HepG2 (cell line): ENCODE measurements around the gene TMX2. TPM values are rescaled to one million over a fixed set of nuclear protein-coding genes. Genes with fewer than 3 reads are reported as not detected.

Experiments used
- CEBPG ChIP-seq: IDR thresholded peaks from 2 replicates; pipeline ENCODE4 v1.6.1; 2016
- GATAD1 ChIP-seq: IDR thresholded peaks from 2 replicates; pipeline ENCODE4 v1.6.1; 2016; ENCODE audit warnings: missing genetic modification reagents, missing compliant biosample characterization
- POLR2AphosphoS5 ChIP-seq: IDR thresholded peaks from 2 replicates; pipeline ENCODE4 v1.6.1; 2012; ENCODE audit warnings: low read depth, low read length
- PPARG ChIP-seq: conservative IDR thresholded peaks from 2 replicates; pipeline ENCODE4 v1.6.1; 2016; ENCODE audit warnings: missing biosample characterization, missing genetic modification reagents
- RARA ChIP-seq: IDR thresholded peaks from 2 replicates; pipeline ENCODE4 v1.6.1; 2016; ENCODE audit warnings: missing genetic modification reagents, missing compliant biosample characterization
- RBM22 ChIP-seq: fragments of 200-400 bp; formaldehyde crosslinking; optimal IDR thresholded peaks from 2 replicates; pipeline ENCODE3; 2017; ENCODE audit warnings: mild to moderate bottlenecking, low read length, moderate library complexity
- SOX13 ChIP-seq, 3 experiments: fragments of 450-650 bp in 1 of 3; sonication (generic) in 1 of 3; formaldehyde crosslinking in 1 of 3; IDR thresholded peaks in 2 of 3; conservative IDR thresholded peaks in 1 of 3; 2 replicates each; pipeline versions ENCODE4 v1.5.0 to v1.6.1; 2016 to 2020; ENCODE audit warnings: antibody characterized with exemption in 1 of 3, mild to moderate bottlenecking in 1 of 3, missing compliant biosample characterization in 1 of 3, missing genetic modification reagents in 1 of 3, moderate library complexity in 1 of 3
- SP1 ChIP-seq, 2 experiments: fragments of 450-650 bp in 1 of 2; sonication (generic) in 1 of 2; formaldehyde crosslinking in 1 of 2; IDR thresholded peaks; 2 replicates each; pipeline versions ENCODE4 v1.4.0 to v1.6.1; 2016 to 2020; ENCODE audit warnings: missing genetic modification reagents in 1 of 2
- ZFP36 ChIP-seq: fragments of 150-350 bp; IDR thresholded peaks from 2 replicates; pipeline ENCODE4 v1.6.1; 2018; ENCODE audit warnings: borderline replicate concordance, low read length, low read depth; ENCODE audit not compliant: partially characterized antibody
- ZMYM4 ChIP-seq: sonication (generic); formaldehyde crosslinking; IDR thresholded peaks from 2 replicates; pipeline ENCODE4 v1.8.1; 2023; ENCODE audit warnings: mild to moderate bottlenecking, missing genetic modification reagents
- ZNF10 ChIP-seq: sonication (generic); formaldehyde crosslinking; IDR thresholded peaks from 2 replicates; pipeline ENCODE4 v1.4.0; 2020; ENCODE audit warnings: mild to moderate bottlenecking, low read depth, missing genetic modification reagents, borderline replicate concordance
- ZNF264 ChIP-seq: sonication (generic); formaldehyde crosslinking; IDR thresholded peaks from 2 replicates; pipeline ENCODE4 v1.4.0; 2020; ENCODE audit warnings: missing genetic modification reagents
- ZNF335 ChIP-seq: sonication (generic); formaldehyde crosslinking; IDR thresholded peaks from 2 replicates; pipeline ENCODE4 v1.4.0; 2020; ENCODE audit warnings: missing genetic modification reagents
- ZNF501 ChIP-seq: sonication (generic); formaldehyde crosslinking; IDR thresholded peaks from 2 replicates; pipeline ENCODE4 v1.5.1; 2020; ENCODE audit warnings: mild to moderate bottlenecking, moderate library complexity, missing genetic modification reagents
- polyA plus RNA-seq, 8 experiments: library from polyadenylated mRNA; depleted of rRNA in 3 of 8; stranded (reverse) in 7 of 8; unstranded in 1 of 8; fragments of >200 nt; fragmentation: Illumina TruSeq in 4 of 8; extraction: Trizol in 4 of 8; gene quantifications; 2 replicates each; pipeline versions ENCODE4 v1.2.1 to v1.2.3, GENCODE V29; 2011 to 2016; ENCODE audit warnings: low read depth in 4 of 8, missing spikeins in 1 of 8, mixed read lengths in 1 of 8; ENCODE audit not compliant: insufficient read depth in 1 of 8
- total RNA-seq, 5 experiments: library from RNA; depleted of rRNA; stranded (reverse); fragments of >200 nt; fragmentation: Illumina TruSeq; extraction: Trizol; gene quantifications; 2 replicates each; pipeline ENCODE4 v1.2.3, GENCODE V29; 2016; ENCODE audit warnings: low read depth in 1 of 5
- TF ChIP-seq, protein P1 (sequence below): sonication (generic); formaldehyde crosslinking; IDR thresholded peaks from 2 replicates; pipeline ENCODE4 v1.4.0; 2020; ENCODE audit warnings: missing genetic modification reagents
- TF ChIP-seq, protein P2 (sequence below): sonication (generic); formaldehyde crosslinking; IDR thresholded peaks from 2 replicates; pipeline ENCODE4 v1.5.0; 2020; ENCODE audit warnings: missing genetic modification reagents
- TF ChIP-seq, protein P3 (sequence below): sonication (generic); formaldehyde crosslinking; IDR thresholded peaks from 2 replicates; pipeline ENCODE4 v1.5.1; 2020; ENCODE audit warnings: mild to moderate bottlenecking, missing genetic modification reagents, moderate library complexity
- TF ChIP-seq, protein P4 (sequence below): sonication (generic); formaldehyde crosslinking; IDR thresholded peaks from 2 replicates; pipeline ENCODE4 v1.5.0; 2020; ENCODE audit warnings: missing genetic modification reagents

The TMX2 gene
- total and polyA plus RNA-seq, 2 of the 13 experiments (the other 11 are each of a cell fraction or from before 2014, with no cell fraction given): 84.5 to 129 TPM

DNA sequence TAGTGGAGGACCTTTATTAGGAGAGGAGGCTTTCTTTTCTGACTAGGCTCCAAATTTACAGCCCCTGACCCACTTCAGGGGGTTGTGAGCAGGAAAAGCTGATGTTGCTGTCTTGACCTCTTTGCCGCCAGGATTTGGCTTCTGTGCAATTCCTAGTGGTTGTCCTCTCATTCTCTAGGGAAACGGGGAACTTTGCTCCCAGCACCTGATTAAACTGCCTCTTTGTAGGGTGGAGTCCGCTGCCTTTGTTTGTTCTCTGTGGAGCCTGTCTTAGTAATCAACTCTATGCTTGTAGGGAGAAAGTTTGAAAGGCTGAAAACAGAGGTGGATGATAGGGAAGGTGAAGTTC is 65.5 kb downstream of the TMX2 start (continued):
- TF ChIP-seq, protein P1, sequence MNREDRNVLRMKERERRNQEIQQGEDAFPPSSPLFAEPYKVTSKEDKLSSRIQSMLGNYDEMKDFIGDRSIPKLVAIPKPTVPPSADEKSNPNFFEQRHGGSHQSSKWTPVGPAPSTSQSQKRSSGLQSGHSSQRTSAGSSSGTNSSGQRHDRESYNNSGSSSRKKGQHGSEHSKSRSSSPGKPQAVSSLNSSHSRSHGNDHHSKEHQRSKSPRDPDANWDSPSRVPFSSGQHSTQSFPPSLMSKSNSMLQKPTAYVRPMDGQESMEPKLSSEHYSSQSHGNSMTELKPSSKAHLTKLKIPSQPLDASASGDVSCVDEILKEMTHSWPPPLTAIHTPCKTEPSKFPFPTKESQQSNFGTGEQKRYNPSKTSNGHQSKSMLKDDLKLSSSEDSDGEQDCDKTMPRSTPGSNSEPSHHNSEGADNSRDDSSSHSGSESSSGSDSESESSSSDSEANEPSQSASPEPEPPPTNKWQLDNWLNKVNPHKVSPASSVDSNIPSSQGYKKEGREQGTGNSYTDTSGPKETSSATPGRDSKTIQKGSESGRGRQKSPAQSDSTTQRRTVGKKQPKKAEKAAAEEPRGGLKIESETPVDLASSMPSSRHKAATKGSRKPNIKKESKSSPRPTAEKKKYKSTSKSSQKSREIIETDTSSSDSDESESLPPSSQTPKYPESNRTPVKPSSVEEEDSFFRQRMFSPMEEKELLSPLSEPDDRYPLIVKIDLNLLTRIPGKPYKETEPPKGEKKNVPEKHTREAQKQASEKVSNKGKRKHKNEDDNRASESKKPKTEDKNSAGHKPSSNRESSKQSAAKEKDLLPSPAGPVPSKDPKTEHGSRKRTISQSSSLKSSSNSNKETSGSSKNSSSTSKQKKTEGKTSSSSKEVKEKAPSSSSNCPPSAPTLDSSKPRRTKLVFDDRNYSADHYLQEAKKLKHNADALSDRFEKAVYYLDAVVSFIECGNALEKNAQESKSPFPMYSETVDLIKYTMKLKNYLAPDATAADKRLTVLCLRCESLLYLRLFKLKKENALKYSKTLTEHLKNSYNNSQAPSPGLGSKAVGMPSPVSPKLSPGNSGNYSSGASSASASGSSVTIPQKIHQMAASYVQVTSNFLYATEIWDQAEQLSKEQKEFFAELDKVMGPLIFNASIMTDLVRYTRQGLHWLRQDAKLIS (CRISPR knock-in tag): 0 out of 2 replicates have a peak, but pooled peaks have one; percentile 29
- TF ChIP-seq ZMYM4 (CRISPR knock-in tag): peak; percentile 10
- peak; percentile 42; the same call in 1 of the 2 replicates for TF ChIP-seq CEBPG (CRISPR knock-in tag)
- TF ChIP-seq RBM22: peak; percentile 1
- peak; percentile 79 for TF ChIP-seq RARA (CRISPR knock-in tag)
- TF ChIP-seq, protein P2, sequence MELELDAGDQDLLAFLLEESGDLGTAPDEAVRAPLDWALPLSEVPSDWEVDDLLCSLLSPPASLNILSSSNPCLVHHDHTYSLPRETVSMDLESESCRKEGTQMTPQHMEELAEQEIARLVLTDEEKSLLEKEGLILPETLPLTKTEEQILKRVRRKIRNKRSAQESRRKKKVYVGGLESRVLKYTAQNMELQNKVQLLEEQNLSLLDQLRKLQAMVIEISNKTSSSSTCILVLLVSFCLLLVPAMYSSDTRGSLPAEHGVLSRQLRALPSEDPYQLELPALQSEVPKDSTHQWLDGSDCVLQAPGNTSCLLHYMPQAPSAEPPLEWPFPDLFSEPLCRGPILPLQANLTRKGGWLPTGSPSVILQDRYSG (CRISPR knock-in tag): no peak
- no peak; the same call in 1 of the 2 replicates for TF ChIP-seq ZNF501
- 0 out of 2 replicates have a peak, but pooled peaks have one; percentile 21 for TF ChIP-seq POLR2AphosphoS5
- no peak for TF ChIP-seq ZNF264 (CRISPR knock-in tag)
- no peak for TF ChIP-seq ZFP36
- TF ChIP-seq SOX13 (IDR thresholded peaks at IDR 0.05): peak; percentile 24; the same call in 1 of the 2 replicates
- peak in 1 of 2 experiments; percentile 84; a peak in 2 of 4 replicates for TF ChIP-seq SOX13 (CRISPR knock-in tag; conservative IDR thresholded peaks at IDR 0.05 in 1 of 2, IDR thresholded peaks at IDR 0.05 in 1 of 2)
- TF ChIP-seq ZNF10 (CRISPR knock-in tag): no peak
- no peak; the same call in 1 of the 2 replicates for TF ChIP-seq ZNF335 (CRISPR knock-in tag)
- 0 out of 2 replicates have a peak, but pooled peaks have one; percentile 15 for TF ChIP-seq GATAD1 (CRISPR knock-in tag)
- TF ChIP-seq, protein P3, sequence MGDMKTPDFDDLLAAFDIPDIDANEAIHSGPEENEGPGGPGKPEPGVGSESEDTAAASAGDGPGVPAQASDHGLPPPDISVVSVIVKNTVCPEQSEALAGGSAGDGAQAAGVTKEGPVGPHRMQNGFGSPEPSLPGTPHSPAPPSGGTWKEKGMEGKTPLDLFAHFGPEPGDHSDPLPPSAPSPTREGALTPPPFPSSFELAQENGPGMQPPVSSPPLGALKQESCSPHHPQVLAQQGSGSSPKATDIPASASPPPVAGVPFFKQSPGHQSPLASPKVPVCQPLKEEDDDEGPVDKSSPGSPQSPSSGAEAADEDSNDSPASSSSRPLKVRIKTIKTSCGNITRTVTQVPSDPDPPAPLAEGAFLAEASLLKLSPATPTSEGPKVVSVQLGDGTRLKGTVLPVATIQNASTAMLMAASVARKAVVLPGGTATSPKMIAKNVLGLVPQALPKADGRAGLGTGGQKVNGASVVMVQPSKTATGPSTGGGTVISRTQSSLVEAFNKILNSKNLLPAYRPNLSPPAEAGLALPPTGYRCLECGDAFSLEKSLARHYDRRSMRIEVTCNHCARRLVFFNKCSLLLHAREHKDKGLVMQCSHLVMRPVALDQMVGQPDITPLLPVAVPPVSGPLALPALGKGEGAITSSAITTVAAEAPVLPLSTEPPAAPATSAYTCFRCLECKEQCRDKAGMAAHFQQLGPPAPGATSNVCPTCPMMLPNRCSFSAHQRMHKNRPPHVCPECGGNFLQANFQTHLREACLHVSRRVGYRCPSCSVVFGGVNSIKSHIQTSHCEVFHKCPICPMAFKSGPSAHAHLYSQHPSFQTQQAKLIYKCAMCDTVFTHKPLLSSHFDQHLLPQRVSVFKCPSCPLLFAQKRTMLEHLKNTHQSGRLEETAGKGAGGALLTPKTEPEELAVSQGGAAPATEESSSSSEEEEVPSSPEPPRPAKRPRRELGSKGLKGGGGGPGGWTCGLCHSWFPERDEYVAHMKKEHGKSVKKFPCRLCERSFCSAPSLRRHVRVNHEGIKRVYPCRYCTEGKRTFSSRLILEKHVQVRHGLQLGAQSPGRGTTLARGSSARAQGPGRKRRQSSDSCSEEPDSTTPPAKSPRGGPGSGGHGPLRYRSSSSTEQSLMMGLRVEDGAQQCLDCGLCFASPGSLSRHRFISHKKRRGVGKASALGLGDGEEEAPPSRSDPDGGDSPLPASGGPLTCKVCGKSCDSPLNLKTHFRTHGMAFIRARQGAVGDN: no peak
- TF ChIP-seq, protein P4, sequence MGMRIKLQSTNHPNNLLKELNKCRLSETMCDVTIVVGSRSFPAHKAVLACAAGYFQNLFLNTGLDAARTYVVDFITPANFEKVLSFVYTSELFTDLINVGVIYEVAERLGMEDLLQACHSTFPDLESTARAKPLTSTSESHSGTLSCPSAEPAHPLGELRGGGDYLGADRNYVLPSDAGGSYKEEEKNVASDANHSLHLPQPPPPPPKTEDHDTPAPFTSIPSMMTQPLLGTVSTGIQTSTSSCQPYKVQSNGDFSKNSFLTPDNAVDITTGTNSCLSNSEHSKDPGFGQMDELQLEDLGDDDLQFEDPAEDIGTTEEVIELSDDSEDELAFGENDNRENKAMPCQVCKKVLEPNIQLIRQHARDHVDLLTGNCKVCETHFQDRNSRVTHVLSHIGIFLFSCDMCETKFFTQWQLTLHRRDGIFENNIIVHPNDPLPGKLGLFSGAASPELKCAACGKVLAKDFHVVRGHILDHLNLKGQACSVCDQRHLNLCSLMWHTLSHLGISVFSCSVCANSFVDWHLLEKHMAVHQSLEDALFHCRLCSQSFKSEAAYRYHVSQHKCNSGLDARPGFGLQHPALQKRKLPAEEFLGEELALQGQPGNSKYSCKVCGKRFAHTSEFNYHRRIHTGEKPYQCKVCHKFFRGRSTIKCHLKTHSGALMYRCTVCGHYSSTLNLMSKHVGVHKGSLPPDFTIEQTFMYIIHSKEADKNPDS (CRISPR knock-in tag): 0 out of 2 replicates have a peak, but pooled peaks have one; percentile 4
- TF ChIP-seq SP1 (IDR thresholded peaks at IDR 0.05): no peak
- no peak for TF ChIP-seq SP1 (CRISPR knock-in tag; IDR thresholded peaks at IDR 0.05)
- 0 out of 2 replicates have a peak, but pooled peaks have one; percentile 21 for TF ChIP-seq PPARG (CRISPR knock-in tag)
